C4-2B (cell line): Measurements from ENCODE around the gene CCL14.

Source experiments
- CTCF ChIP-seq: fragments of 450-650 bp; conservative IDR thresholded peaks from 2 replicates; pipeline ENCODE4 v1.5.1; 2017; ENCODE audit warnings: mild to moderate bottlenecking
- ZFX ChIP-seq: fragments of 450-650 bp; IDR thresholded peaks from 2 replicates; pipeline ENCODE4 v1.6.1; 2017

GRCh38 chr17:36004594-36005108 is 18.1 kb upstream of the CCL14 start:
- TF ChIP-seq CTCF (no peak), ZFX (no peak)
